ENCODE results near the gene MRAP. TPM values are rescaled to one million over a fixed set of nuclear protein-coding genes. Genes with fewer than 3 reads are reported as not detected.
"Not testable (repeated sequence)": the region's sequence is repeated elsewhere in the genome, so short reads cannot be mapped to it uniquely, and the experiment has no call there.

The MRAP gene
- total RNA-seq, 1 experiment from 2014 or later, result not detected

DNA sequence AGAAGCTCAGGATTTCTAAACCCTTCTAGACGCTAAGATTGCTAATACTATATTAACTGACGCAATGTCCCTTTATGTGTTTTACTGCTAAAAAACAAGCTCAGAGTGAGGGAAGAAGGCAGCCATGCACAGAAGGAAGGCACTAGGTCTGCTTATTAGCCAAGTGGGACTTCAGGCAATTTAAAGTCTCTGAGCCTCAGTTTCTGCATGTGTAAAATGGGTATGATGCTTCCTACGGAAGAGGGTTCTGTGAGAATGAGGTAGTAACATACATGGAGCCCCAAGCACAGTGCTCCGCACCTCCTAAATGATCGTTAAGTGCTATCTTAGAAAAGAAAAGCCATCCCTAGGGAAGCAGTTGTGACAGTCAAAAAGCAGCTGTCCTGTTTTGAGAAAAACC, 36.7 kb upstream of the MRAP start:
- TF ChIP-seq, protein P1, sequence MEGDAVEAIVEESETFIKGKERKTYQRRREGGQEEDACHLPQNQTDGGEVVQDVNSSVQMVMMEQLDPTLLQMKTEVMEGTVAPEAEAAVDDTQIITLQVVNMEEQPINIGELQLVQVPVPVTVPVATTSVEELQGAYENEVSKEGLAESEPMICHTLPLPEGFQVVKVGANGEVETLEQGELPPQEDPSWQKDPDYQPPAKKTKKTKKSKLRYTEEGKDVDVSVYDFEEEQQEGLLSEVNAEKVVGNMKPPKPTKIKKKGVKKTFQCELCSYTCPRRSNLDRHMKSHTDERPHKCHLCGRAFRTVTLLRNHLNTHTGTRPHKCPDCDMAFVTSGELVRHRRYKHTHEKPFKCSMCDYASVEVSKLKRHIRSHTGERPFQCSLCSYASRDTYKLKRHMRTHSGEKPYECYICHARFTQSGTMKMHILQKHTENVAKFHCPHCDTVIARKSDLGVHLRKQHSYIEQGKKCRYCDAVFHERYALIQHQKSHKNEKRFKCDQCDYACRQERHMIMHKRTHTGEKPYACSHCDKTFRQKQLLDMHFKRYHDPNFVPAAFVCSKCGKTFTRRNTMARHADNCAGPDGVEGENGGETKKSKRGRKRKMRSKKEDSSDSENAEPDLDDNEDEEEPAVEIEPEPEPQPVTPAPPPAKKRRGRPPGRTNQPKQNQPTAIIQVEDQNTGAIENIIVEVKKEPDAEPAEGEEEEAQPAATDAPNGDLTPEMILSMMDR (conservative IDR thresholded peaks at IDR 0.05), result no peak
- TF ChIP-seq EZH2 (IDR thresholded peaks at IDR 0.05; ENCODE audit: low read depth), result no peak
- no peaks in the 10 kb centered on the region for H3K9me2 ChIP-seq (ENCODE audit: insufficient read depth)
- no peaks in the 10 kb centered on the region for H3F3A ChIP-seq (ENCODE audit: insufficient read depth, low read depth)
- no peaks in the 10 kb centered on the region for H3K79me2 ChIP-seq (ENCODE audit: low read depth)
- CTCF ChIA-PET, result no interaction called here
- no peaks in the 10 kb centered on the region; the same call in 1 of the 2 replicates for H3K27me3 ChIP-seq (ENCODE audit: insufficient read depth, low read depth)
- DNase-seq, result no peak
- H3K4me2 ChIP-seq, result no peak overlapping the region
- H3K36me3 ChIP-seq (ENCODE audit: low read depth), result no peaks in the 10 kb centered on the region
- no peaks in the 10 kb centered on the region for H3K9me3 ChIP-seq (ENCODE audit: insufficient read depth, low read depth)
- no peak overlapping the region for H3K27ac ChIP-seq
- no peaks in the 10 kb centered on the region for H4K20me1 ChIP-seq (ENCODE audit: insufficient read depth)
- H2AFZ ChIP-seq, result no peak overlapping the region
- POLR2A ChIA-PET (ENCODE audit: unreplicated experiment), result no interaction called here
- no peaks in the 10 kb centered on the region for H3K4me1 ChIP-seq (replicated peaks; ENCODE audit: insufficient read depth)
- intact Hi-C loops (cut with micrococcal nuclease; ENCODE audit: unreplicated experiment), result no loop called here
- BruUV-seq (replicated peaks), result no TSS peak
- H3K4me3 ChIP-seq, result no peak overlapping the region

DNA sequence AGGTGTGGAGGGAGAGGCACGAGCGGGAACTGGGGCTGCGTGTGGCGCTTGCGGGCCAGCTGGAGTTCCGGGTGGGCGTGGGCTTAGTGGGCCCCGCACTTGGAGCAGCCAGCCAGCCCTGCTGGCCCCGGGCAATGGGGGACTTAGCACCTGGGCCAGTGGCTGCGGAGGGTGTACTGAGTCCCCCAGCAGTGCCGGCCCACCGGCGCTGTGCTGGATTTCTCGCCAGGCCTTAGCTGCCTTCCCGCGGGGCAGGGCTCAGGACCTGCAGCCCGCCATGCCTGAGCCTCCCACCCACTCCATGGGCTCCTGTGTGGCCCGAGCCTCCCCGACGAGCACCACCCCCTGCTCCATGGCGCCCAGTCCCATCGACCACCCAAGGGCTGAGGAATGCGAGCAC, 33.3 kb upstream of the MRAP start:
- CTCF ChIA-PET; H3K4me3 ChIP-seq; BruUV-seq (replicated peaks): not testable (repeated sequence)

DNA sequence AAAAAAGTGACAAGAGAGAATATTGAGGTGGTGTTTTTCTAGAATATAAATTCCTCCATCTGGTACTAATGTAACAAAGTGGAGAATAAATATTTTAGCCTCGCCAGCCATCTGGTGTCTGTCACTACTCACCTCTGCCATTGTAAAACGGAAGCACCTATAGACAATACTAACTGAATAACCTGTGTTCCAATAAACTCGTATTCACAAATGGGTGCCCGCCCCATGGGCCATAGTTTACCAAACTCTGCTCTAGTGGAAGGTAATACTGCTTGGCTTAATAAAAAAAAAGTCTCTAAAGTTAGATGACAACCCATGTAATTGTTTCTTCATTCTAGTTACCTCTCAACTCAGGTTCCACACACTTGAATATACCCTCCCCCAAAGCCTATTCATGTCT, 27.9 kb upstream of the MRAP start:
- CTCF ChIA-PET, result no interaction called here
- intact Hi-C loops (cut with micrococcal nuclease; ENCODE audit: unreplicated experiment), result no loop called here
- H3K4me1 ChIP-seq (replicated peaks; ENCODE audit: insufficient read depth), result no peaks in the 10 kb centered on the region
- no peaks in the 10 kb centered on the region for H3K27me3 ChIP-seq (ENCODE audit: insufficient read depth, low read depth)
- BruUV-seq (replicated peaks), result no TSS peak
- H2AFZ ChIP-seq, result no peak overlapping the region
- H4K20me1 ChIP-seq (ENCODE audit: insufficient read depth), result no peaks in the 10 kb centered on the region
- no peaks in the 10 kb centered on the region for H3K36me3 ChIP-seq (ENCODE audit: low read depth)
- H3K27ac ChIP-seq, result no peak overlapping the region
- H3K9me3 ChIP-seq (ENCODE audit: insufficient read depth, low read depth), result no peaks in the 10 kb centered on the region
- H3F3A ChIP-seq (ENCODE audit: insufficient read depth, low read depth), result no peaks in the 10 kb centered on the region
- POLR2A ChIA-PET (ENCODE audit: unreplicated experiment), result no interaction called here
- no peak overlapping the region for H3K4me2 ChIP-seq
- no peaks in the 10 kb centered on the region for H3K79me2 ChIP-seq (ENCODE audit: low read depth)
- H3K9me2 ChIP-seq (ENCODE audit: insufficient read depth), result no peaks in the 10 kb centered on the region
- DNase-seq, result no peak
- no peak overlapping the region for H3K4me3 ChIP-seq
- TF ChIP-seq, protein P1 (conservative IDR thresholded peaks at IDR 0.05), result no peak
- no peak for TF ChIP-seq EZH2 (IDR thresholded peaks at IDR 0.05; ENCODE audit: low read depth)

More for the DNA sequence above, 33.3 kb upstream of the MRAP start:
- H2AFZ ChIP-seq; POLR2A ChIA-PET (ENCODE audit: unreplicated experiment); intact Hi-C loops (cut with micrococcal nuclease; ENCODE audit: unreplicated experiment); H3K9me3 ChIP-seq (ENCODE audit: insufficient read depth, low read depth); H4K20me1 ChIP-seq (ENCODE audit: insufficient read depth); H3K36me3 ChIP-seq (ENCODE audit: low read depth); H3K9me2 ChIP-seq (ENCODE audit: insufficient read depth); H3K27me3 ChIP-seq (ENCODE audit: insufficient read depth, low read depth); DNase-seq; H3K79me2 ChIP-seq (ENCODE audit: low read depth); H3K27ac ChIP-seq; H3K4me1 ChIP-seq (replicated peaks; ENCODE audit: insufficient read depth); H3F3A ChIP-seq (ENCODE audit: insufficient read depth, low read depth); H3K4me2 ChIP-seq: not testable (repeated sequence)

DNA sequence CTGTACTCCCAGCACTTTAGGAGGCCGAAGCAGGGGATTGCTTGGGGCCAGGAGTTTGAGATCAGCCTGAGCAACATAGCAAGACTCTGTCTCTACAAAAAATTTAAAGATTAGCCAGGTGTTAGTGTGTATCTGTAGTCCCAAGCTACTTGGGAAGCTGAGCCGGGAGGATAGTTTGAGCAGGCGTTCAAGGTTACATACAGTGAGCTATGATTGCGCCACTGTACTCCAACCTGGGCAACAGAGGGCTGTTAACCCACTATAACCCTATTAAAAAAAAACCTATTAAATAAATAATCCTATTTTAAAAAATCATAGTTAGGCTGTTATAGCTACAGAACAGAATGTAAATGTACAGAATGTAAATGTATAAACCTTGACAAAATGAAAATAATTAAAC, 22.0 kb upstream of the MRAP start:
- intact Hi-C loops (cut with micrococcal nuclease; ENCODE audit: unreplicated experiment), result loop anchor here (5.0 kb wide), 1 partner anchor 326 kb away; no protein-coding TSS in a partner anchor
- Histone ChIP-seq H3K27me3 (ENCODE audit: insufficient read depth, low read depth) (no peaks in the 10 kb centered on the region), H3K79me2 (ENCODE audit: low read depth) (peaks cover 12% of the 10 kb centered on the region), H3K4me2 (no peak overlapping the region), H3K9me3 (ENCODE audit: insufficient read depth, low read depth) (no peaks in the 10 kb centered on the region), H3K27ac (no peak overlapping the region), H3K9me2 (ENCODE audit: insufficient read depth) (no peaks in the 10 kb centered on the region), H4K20me1 (ENCODE audit: insufficient read depth) (no peaks in the 10 kb centered on the region), H3K4me1 (replicated peaks; ENCODE audit: insufficient read depth) (peaks cover 9% of the 10 kb centered on the region), H3K4me3 (no peak overlapping the region), H2AFZ (no peak overlapping the region), H3F3A (ENCODE audit: insufficient read depth, low read depth) (no peaks in the 10 kb centered on the region), H3K36me3 (ENCODE audit: low read depth) (no peaks in the 10 kb centered on the region)
- CTCF ChIA-PET, result no interaction called here
- DNase-seq, result no peak
- POLR2A ChIA-PET (ENCODE audit: unreplicated experiment), result no interaction called here
- BruUV-seq (replicated peaks), result no TSS peak
- no peak for TF ChIP-seq EZH2 (IDR thresholded peaks at IDR 0.05; ENCODE audit: low read depth)
- TF ChIP-seq, protein P1 (conservative IDR thresholded peaks at IDR 0.05), result no peak

All from PC-9 (cell line).